NT2/D1 (cell line): ENCODE results near the gene OLFM4.

ENCODE experiments used
- DNase-seq: peaks from one replicate; pipeline ENCODE4 v3.0.0-alpha.2; 2011; ENCODE audit warnings: low read depth, low spot score
- H3K27me3 ChIP-seq: 2 replicates; pipeline ENCODE4 v1.6.0; 2011; ENCODE audit warnings: mild to moderate bottlenecking; ENCODE audit not compliant: insufficient read length, insufficient read depth
- H3K36me3 ChIP-seq: 2 replicates; pipeline ENCODE4 v1.6.1; 2011; ENCODE audit warnings: mild to moderate bottlenecking, low read length, mixed read lengths; ENCODE audit not compliant: insufficient read depth, insufficient read length
- H3K4me1 ChIP-seq: 2 replicates; pipeline ENCODE4 v1.5.1; 2011; ENCODE audit not compliant: insufficient read depth, insufficient read length
- H3K4me3 ChIP-seq: 2 replicates; pipeline ENCODE4 v1.5.1; 2011; ENCODE audit warnings: low read depth; ENCODE audit not compliant: insufficient read length
- H3K9ac ChIP-seq: 2 replicates; pipeline ENCODE4 v1.6.0; 2011; ENCODE audit warnings: low read depth; ENCODE audit not compliant: insufficient read length
- H3K9me3 ChIP-seq: 2 replicates; pipeline ENCODE4 v1.5.1; 2011; ENCODE audit warnings: mild to moderate bottlenecking, low read length; ENCODE audit not compliant: insufficient read depth
- SUZ12 ChIP-seq: IDR thresholded peaks from 2 replicates; pipeline ENCODE4 v1.6.1; 2011; ENCODE audit not compliant: insufficient read length, insufficient read depth; ENCODE audit errors: extremely low read depth
- YY1 ChIP-seq: IDR thresholded peaks from 2 replicates; pipeline ENCODE4 v1.6.1; 2011; ENCODE audit not compliant: insufficient read length, insufficient read depth
- ZNF274 ChIP-seq: IDR thresholded peaks from 2 replicates; pipeline ENCODE4 v1.6.1; 2011; ENCODE audit warnings: mild to moderate bottlenecking, low read depth, low read length

OLFM4 gene

GRCh38 chr13:52994051-52994450 lies 34.6 kb upstream of the OLFM4 start:
- H3K36me3 ChIP-seq: no peaks in the 10 kb centered on the region
- H3K9ac ChIP-seq: no peak overlapping the region
- no peak for DNase-seq
- no peaks in the 10 kb centered on the region for H3K27me3 ChIP-seq
- H3K4me3 ChIP-seq: no peak overlapping the region
- H3K9me3 ChIP-seq: no peaks in the 10 kb centered on the region
- TF ChIP-seq YY1 (no peak), SUZ12 (no peak), ZNF274 (no peak)
- no peaks in the 10 kb centered on the region for H3K4me1 ChIP-seq

GRCh38 chr13:52994865-52995264 lies 33.7 kb upstream of the OLFM4 start:
- no peaks in the 10 kb centered on the region for H3K4me1 ChIP-seq
- no peaks in the 10 kb centered on the region for H3K27me3 ChIP-seq
- TF ChIP-seq SUZ12 (no peak), YY1 (no peak), ZNF274 (no peak)
- no peak for DNase-seq
- no peak overlapping the region for H3K9ac ChIP-seq
- no peak overlapping the region for H3K4me3 ChIP-seq
- no peaks in the 10 kb centered on the region for H3K9me3 ChIP-seq
- no peaks in the 10 kb centered on the region for H3K36me3 ChIP-seq

GRCh38 chr13:52995946-52996345 lies 32.7 kb upstream of the OLFM4 start:
- DNase-seq: no peak
- Histone ChIP-seq H3K36me3 (no peaks in the 10 kb centered on the region), H3K9ac (no peak overlapping the region), H3K9me3 (no peaks in the 10 kb centered on the region), H3K4me3 (no peak overlapping the region), H3K4me1 (no peaks in the 10 kb centered on the region), H3K27me3 (no peaks in the 10 kb centered on the region)
- no peak for TF ChIP-seq SUZ12
- TF ChIP-seq YY1: no peak
- TF ChIP-seq ZNF274: no peak

GRCh38 chr13:52997951-52998876 lies 30.4 kb upstream of the OLFM4 start:
- no peak for DNase-seq
- no peaks in the 10 kb centered on the region for H3K36me3 ChIP-seq
- H3K9me3 ChIP-seq: no peaks in the 10 kb centered on the region
- H3K9ac ChIP-seq: no peak overlapping the region
- TF ChIP-seq SUZ12 (no peak), ZNF274 (no peak), YY1 (no peak)
- no peak overlapping the region for H3K4me3 ChIP-seq
- no peaks in the 10 kb centered on the region for H3K4me1 ChIP-seq
- no peaks in the 10 kb centered on the region for H3K27me3 ChIP-seq

GRCh38 chr13:52999093-52999696 lies 29.4 kb upstream of the OLFM4 start:
- TF ChIP-seq YY1 (no peak), ZNF274 (no peak), SUZ12 (no peak)
- no peaks in the 10 kb centered on the region for H3K4me1 ChIP-seq
- H3K9me3 ChIP-seq: no peaks in the 10 kb centered on the region
- no peaks in the 10 kb centered on the region for H3K36me3 ChIP-seq
- no peak overlapping the region for H3K9ac ChIP-seq
- DNase-seq: no peak
- H3K4me3 ChIP-seq: no peak overlapping the region
- H3K27me3 ChIP-seq: no peaks in the 10 kb centered on the region

GRCh38 chr13:53001444-53002225 lies 27.0 kb upstream of the OLFM4 start:
- TF ChIP-seq YY1 (no peak), ZNF274 (no peak), SUZ12 (no peak)
- H3K4me1 ChIP-seq: no peaks in the 10 kb centered on the region
- H3K9ac ChIP-seq: no peak overlapping the region
- no peaks in the 10 kb centered on the region for H3K36me3 ChIP-seq
- no peak overlapping the region for H3K4me3 ChIP-seq
- H3K27me3 ChIP-seq: no peaks in the 10 kb centered on the region
- DNase-seq: no peak
- H3K9me3 ChIP-seq: no peaks in the 10 kb centered on the region

- Histone ChIP-seq H3K4me3 (no peak overlapping the region), H3K4me1 (no peaks in the 10 kb centered on the region), H3K9me3 (no peaks in the 10 kb centered on the region), H3K36me3 (no peaks in the 10 kb centered on the region), H3K9ac (no peak overlapping the region), H3K27me3 (no peaks in the 10 kb centered on the region)
- no peak for TF ChIP-seq SUZ12
- TF ChIP-seq YY1: no peak
- TF ChIP-seq ZNF274: no peak
- DNase-seq: no peak
These were observed 24.0 kb upstream of the OLFM4 start for GRCh38 chr13:53004573-53004972.
